Progenitor cell of endocrine pancreas (in vitro differentiated cells): Measurements from ENCODE around the gene CNTNAP2. TPM values are rescaled to one million over a fixed set of nuclear protein-coding genes. Genes with fewer than 3 reads are reported as not detected.

Experiments
- DNase-seq: peaks from one replicate; pipeline ENCODE4 v3.0.0; 2021; ENCODE audit warnings: low spot score; ENCODE audit not compliant: unreplicated experiment
- H3K27ac Mint-ChIP-seq: 2 replicates; pipeline ENCODE4 v1.8.0; 2021; ENCODE audit warnings: mild to moderate bottlenecking, moderate library complexity, mixed read lengths
- H3K27me3 Mint-ChIP-seq: 2 replicates; pipeline ENCODE4 v1.8.0; 2021; ENCODE audit warnings: mixed read lengths
- H3K36me3 Mint-ChIP-seq: 2 replicates; pipeline ENCODE4 v1.8.0; 2022; ENCODE audit warnings: mixed read lengths; ENCODE audit not compliant: insufficient read depth
- H3K4me1 Mint-ChIP-seq: 2 replicates; pipeline ENCODE4 v1.8.0; 2021; ENCODE audit warnings: low read depth, mixed read lengths
- H3K4me3 Mint-ChIP-seq: 2 replicates; pipeline ENCODE4 v1.8.0; 2021; ENCODE audit warnings: low read depth, mild to moderate bottlenecking, moderate library complexity, mixed read lengths
- H3K9me3 Mint-ChIP-seq: 2 replicates; pipeline ENCODE4 v1.8.0; 2021; ENCODE audit warnings: low read depth, mixed read lengths
- CTCF ChIP-seq: fragments of 200-600 bp; sonication (generic); IDR thresholded peaks from one replicate; pipeline ENCODE4 v1.5.0; 2021; ENCODE audit warnings: antibody characterized with exemption, mild to moderate bottlenecking; ENCODE audit not compliant: unreplicated experiment
- total RNA-seq: library from RNA; stranded (reverse); gene quantifications from 2 replicates; pipeline ENCODE4 v1.2.1, GENCODE V29; 2021

CNTNAP2 gene
- total RNA-seq, 1 donor from 2014 or later, result 6.5 TPM

GRCh38 chr7:147911201-147911601, 1794.6 kb downstream of the CNTNAP2 start:
- H3K9me3 Mint-ChIP-seq, result no peaks in the 10 kb centered on the region
- no peaks in the 10 kb centered on the region for H3K27me3 Mint-ChIP-seq
- TF ChIP-seq CTCF, result no peak
- no peaks in the 10 kb centered on the region for H3K36me3 Mint-ChIP-seq
- H3K4me3 Mint-ChIP-seq, result no peak overlapping the region
- no peaks in the 10 kb centered on the region for H3K4me1 Mint-ChIP-seq
- no peak overlapping the region for H3K27ac Mint-ChIP-seq
- no peak for DNase-seq

- H3K27ac Mint-ChIP-seq, result no peak overlapping the region
These were observed 1795.7 kb downstream of the CNTNAP2 start for GRCh38 chr7:147912291-147912690.

GRCh38 chr7:147912946-147913638, 1796.5 kb downstream of the CNTNAP2 start:
- H3K4me3 Mint-ChIP-seq, result no peak overlapping the region
- no peaks in the 10 kb centered on the region for H3K27me3 Mint-ChIP-seq
- no peaks in the 10 kb centered on the region for H3K4me1 Mint-ChIP-seq
- no peaks in the 10 kb centered on the region for H3K9me3 Mint-ChIP-seq
- no peak overlapping the region for H3K27ac Mint-ChIP-seq
- no peaks in the 10 kb centered on the region for H3K36me3 Mint-ChIP-seq
- DNase-seq, result no peak
- no peak for TF ChIP-seq CTCF

More at GRCh38 chr7:147912291-147912690, 1795.7 kb downstream of the CNTNAP2 start:
- no peak for DNase-seq
- H3K4me3 Mint-ChIP-seq, result no peak overlapping the region
- no peaks in the 10 kb centered on the region for H3K9me3 Mint-ChIP-seq
- H3K27me3 Mint-ChIP-seq, result no peaks in the 10 kb centered on the region
- no peaks in the 10 kb centered on the region for H3K36me3 Mint-ChIP-seq
- no peaks in the 10 kb centered on the region for H3K4me1 Mint-ChIP-seq
- TF ChIP-seq CTCF, result no peak

GRCh38 chr7:147915781-147916180, 1799.2 kb downstream of the CNTNAP2 start:
- no peaks in the 10 kb centered on the region for H3K27me3 Mint-ChIP-seq
- H3K36me3 Mint-ChIP-seq, result no peaks in the 10 kb centered on the region
- no peak for DNase-seq
- no peak for TF ChIP-seq CTCF
- no peak overlapping the region for H3K27ac Mint-ChIP-seq
- no peaks in the 10 kb centered on the region for H3K4me1 Mint-ChIP-seq
- no peaks in the 10 kb centered on the region for H3K9me3 Mint-ChIP-seq
- H3K4me3 Mint-ChIP-seq, result no peak overlapping the region

- Mint-ChIP-seq H3K4me3 (no peak overlapping the region), H3K27ac (no peak overlapping the region)
These were observed 1800.0 kb downstream of the CNTNAP2 start for GRCh38 chr7:147916573-147916972.

More at GRCh38 chr7:147916573-147916972, 1800.0 kb downstream of the CNTNAP2 start:
- Mint-ChIP-seq H3K36me3 (no peaks in the 10 kb centered on the region), H3K27me3 (no peaks in the 10 kb centered on the region), H3K9me3 (no peaks in the 10 kb centered on the region), H3K4me1 (no peaks in the 10 kb centered on the region)
- DNase-seq, result no peak
- TF ChIP-seq CTCF, result no peak
